ENCODE measurements around the gene ITIH3. TPM values are rescaled to one million over a fixed set of nuclear protein-coding genes. Genes with fewer than 3 reads are reported as not detected.

The ITIH3 gene
- total and polyA plus RNA-seq, 9 donors, result 0.23 to 14.2 (median 1.8) TPM

GRCh38 chr3:52779011-52779836, 15.4 kb upstream of the ITIH3 start:
- Histone ChIP-seq H3K36me3 (no peaks in the 10 kb centered on the region), H3K9me3 (no peaks in the 10 kb centered on the region), H3K4me1 (ENCODE audit: insufficient read depth) (no peaks in the 10 kb centered on the region), H3K4me3 (no peak overlapping the region), H3K27me3 (no peaks in the 10 kb centered on the region), H3K27ac (no peak overlapping the region)
- intact Hi-C loops (cut with DNase I), result no loop called here
- WGBS, 3 donors, result 74 to 83% (median 81%) methylated on average over 11 of the region's 11 CpGs
- peak in 2 of 5 donors; percentile 6 to 8 for DNase-seq
- TF ChIP-seq, protein P1, sequence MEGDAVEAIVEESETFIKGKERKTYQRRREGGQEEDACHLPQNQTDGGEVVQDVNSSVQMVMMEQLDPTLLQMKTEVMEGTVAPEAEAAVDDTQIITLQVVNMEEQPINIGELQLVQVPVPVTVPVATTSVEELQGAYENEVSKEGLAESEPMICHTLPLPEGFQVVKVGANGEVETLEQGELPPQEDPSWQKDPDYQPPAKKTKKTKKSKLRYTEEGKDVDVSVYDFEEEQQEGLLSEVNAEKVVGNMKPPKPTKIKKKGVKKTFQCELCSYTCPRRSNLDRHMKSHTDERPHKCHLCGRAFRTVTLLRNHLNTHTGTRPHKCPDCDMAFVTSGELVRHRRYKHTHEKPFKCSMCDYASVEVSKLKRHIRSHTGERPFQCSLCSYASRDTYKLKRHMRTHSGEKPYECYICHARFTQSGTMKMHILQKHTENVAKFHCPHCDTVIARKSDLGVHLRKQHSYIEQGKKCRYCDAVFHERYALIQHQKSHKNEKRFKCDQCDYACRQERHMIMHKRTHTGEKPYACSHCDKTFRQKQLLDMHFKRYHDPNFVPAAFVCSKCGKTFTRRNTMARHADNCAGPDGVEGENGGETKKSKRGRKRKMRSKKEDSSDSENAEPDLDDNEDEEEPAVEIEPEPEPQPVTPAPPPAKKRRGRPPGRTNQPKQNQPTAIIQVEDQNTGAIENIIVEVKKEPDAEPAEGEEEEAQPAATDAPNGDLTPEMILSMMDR (IDR thresholded peaks at IDR 0.05), result no peak
- TF ChIP-seq POLR2A (IDR thresholded peaks at IDR 0.05) (no peak), EP300 (IDR thresholded peaks at IDR 0.05) (no peak)

- H3K9me3 ChIP-seq, result no peaks in the 10 kb centered on the region
- no peak overlapping the region for H3K27ac ChIP-seq
- TF ChIP-seq POLR2A (IDR thresholded peaks at IDR 0.05) (no peak), EP300 (IDR thresholded peaks at IDR 0.05) (no peak)
- TF ChIP-seq, protein P1 (IDR thresholded peaks at IDR 0.05), result no peak
- H3K27me3 ChIP-seq, result no peaks in the 10 kb centered on the region
- 83 to 86% (median 85%) methylated on average over 8 of the region's 8 CpGs for WGBS, 3 donors
- no peak overlapping the region for H3K4me3 ChIP-seq
- peak in 3 of 5 donors; percentile 5 to 7 (median 5) for DNase-seq
- no peaks in the 10 kb centered on the region for H3K4me1 ChIP-seq (ENCODE audit: insufficient read depth)
- no peaks in the 10 kb centered on the region for H3K36me3 ChIP-seq
- intact Hi-C loops (cut with DNase I), result no loop called here
Observed at GRCh38 chr3:52779837-52780585, 14.6 kb upstream of the ITIH3 start.

- TF ChIP-seq, protein P1 (IDR thresholded peaks at IDR 0.05), result no peak
- TF ChIP-seq POLR2A (IDR thresholded peaks at IDR 0.05) (no peak), EP300 (IDR thresholded peaks at IDR 0.05) (no peak)
- DNase-seq, result peak in 2 of 5 donors; percentile 4 to 18
Observed at GRCh38 chr3:52781741-52782140, 12.9 kb upstream of the ITIH3 start.

DNA sequence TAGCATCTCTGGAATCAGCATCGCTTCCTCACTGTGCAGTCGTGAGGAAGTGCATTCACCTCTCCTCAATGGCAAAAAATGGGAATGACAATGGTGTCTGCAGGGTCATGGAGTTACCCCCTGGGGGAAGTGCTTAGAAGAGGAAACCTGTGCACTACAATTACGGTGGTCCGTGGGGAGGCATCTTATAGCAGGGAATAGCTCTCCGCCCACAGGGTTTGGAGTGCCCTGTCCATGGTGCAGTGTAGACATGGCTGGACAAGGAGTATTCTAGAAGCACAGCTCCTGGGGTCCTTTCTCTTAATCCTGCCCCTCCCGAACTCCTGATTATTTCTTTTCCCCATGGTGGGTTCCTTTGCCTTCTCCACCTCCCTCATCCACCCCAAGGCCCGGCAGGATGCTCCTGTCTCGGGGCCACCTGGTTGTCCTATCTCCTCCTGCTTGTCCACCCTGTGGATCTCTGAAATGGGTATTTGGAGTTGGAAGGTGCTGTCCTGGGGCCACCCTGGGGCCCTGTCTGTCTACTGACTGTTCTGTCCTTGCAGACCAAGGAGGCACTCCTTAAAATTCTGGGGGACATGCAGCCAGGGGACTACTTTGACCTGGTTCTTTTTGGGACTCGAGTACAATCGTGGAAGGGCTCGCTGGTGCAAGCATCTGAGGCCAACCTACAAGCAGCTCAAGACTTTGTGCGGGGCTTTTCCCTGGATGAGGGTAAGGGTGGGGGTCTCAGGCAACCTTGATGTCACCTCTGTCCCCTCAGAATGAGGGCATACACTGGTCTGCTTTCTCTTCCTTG, 12.0 kb upstream of the ITIH3 start:
- H3K4me1 ChIP-seq (ENCODE audit: insufficient read depth), result no peaks in the 10 kb centered on the region
- H3K9me3 ChIP-seq, result no peaks in the 10 kb centered on the region
- intact Hi-C loops (cut with DNase I), result no loop called here
- H3K27me3 ChIP-seq, result no peaks in the 10 kb centered on the region
- H3K27ac ChIP-seq, result no peak overlapping the region
- 65 to 68% (median 66%) methylated on average over 12 of the region's 12 CpGs for WGBS, 3 donors
- DNase-seq, result peak in 2 of 5 donors; percentile 2 to 11
- H3K4me3 ChIP-seq, result no peak overlapping the region
- no peaks in the 10 kb centered on the region for H3K36me3 ChIP-seq
- TF ChIP-seq POLR2A (IDR thresholded peaks at IDR 0.05) (no peak), EP300 (IDR thresholded peaks at IDR 0.05) (no peak)
- TF ChIP-seq, protein P1 (IDR thresholded peaks at IDR 0.05), result no peak

More at GRCh38 chr3:52781741-52782140, 12.9 kb upstream of the ITIH3 start:
- Histone ChIP-seq H3K9me3 (no peaks in the 10 kb centered on the region), H3K36me3 (no peaks in the 10 kb centered on the region), H3K4me3 (no peak overlapping the region), H3K27ac (no peak overlapping the region), H3K27me3 (no peaks in the 10 kb centered on the region), H3K4me1 (ENCODE audit: insufficient read depth) (no peaks in the 10 kb centered on the region)
- WGBS, 3 donors, result 61 to 73% (median 69%) methylated on average over 13 of the region's 13 CpGs
- intact Hi-C loops (cut with DNase I), result no loop called here

Data from ovary (tissue), 9 donors.